ENCODE results near the gene FBN1.
A peak's percentile ranks its signal among the peaks of the same experiment; 100 is the strongest.

Gene FBN1

GRCh38 chr15:48650931-48651330 is 5.4 kb upstream of the FBN1 start:
- Histone ChIP-seq H3K9ac (ENCODE audit: low read length) (no peak overlapping the region), H3K27ac (ENCODE audit: low read depth, low read length) (no peak overlapping the region), H3K4me1 (ENCODE audit: control insufficient read depth, insufficient read depth, low read length) (0 out of 2 replicates have a peak, but pooled peaks cover 5% of the 10 kb centered on the region), H3K4me3 (ENCODE audit: low read depth, low read length) (no peak overlapping the region), H3K27me3 (ENCODE audit: control insufficient read depth, insufficient read depth, low read length) (peaks cover 14% of the 10 kb centered on the region), H3K9me3 (ENCODE audit: control insufficient read depth, insufficient read depth, low read depth, low read length) (no peaks in the 10 kb centered on the region), H3K36me3 (ENCODE audit: control insufficient read depth, insufficient read depth, low read length) (no peaks in the 10 kb centered on the region)

GRCh38 chr15:48647962-48648361 is 2.5 kb upstream of the FBN1 start:
- no peak overlapping the region for H3K4me3 ChIP-seq (ENCODE audit: low read depth, low read length)
- no peaks in the 10 kb centered on the region for H3K36me3 ChIP-seq (ENCODE audit: control insufficient read depth, insufficient read depth, low read length)
- no peaks in the 10 kb centered on the region for H3K9me3 ChIP-seq (ENCODE audit: control insufficient read depth, insufficient read depth, low read depth, low read length)
- H3K27ac ChIP-seq (ENCODE audit: low read depth, low read length) = no peak overlapping the region
- H3K27me3 ChIP-seq (ENCODE audit: control insufficient read depth, insufficient read depth, low read length) = peaks cover 43% of the 10 kb centered on the region
- H3K4me1 ChIP-seq (ENCODE audit: control insufficient read depth, insufficient read depth, low read length) = 0 out of 2 replicates have a peak, but pooled peaks cover 9% of the 10 kb centered on the region
- H3K9ac ChIP-seq (ENCODE audit: low read length) = no peak overlapping the region

GRCh38 chr15:48646331-48646730 is 822 bp upstream of the FBN1 start:
- Histone ChIP-seq H3K9me3 (ENCODE audit: control insufficient read depth, insufficient read depth, low read depth, low read length) (no peaks in the 10 kb centered on the region), H3K4me1 (ENCODE audit: control insufficient read depth, insufficient read depth, low read length) (0 out of 2 replicates have a peak, but pooled peaks cover 9% of the 10 kb centered on the region), H3K27me3 (ENCODE audit: control insufficient read depth, insufficient read depth, low read length) (peaks cover 48% of the 10 kb centered on the region), H3K9ac (ENCODE audit: low read length) (peak overlapping the region; percentile 85), H3K27ac (ENCODE audit: low read depth, low read length) (no peak overlapping the region), H3K36me3 (ENCODE audit: control insufficient read depth, insufficient read depth, low read length) (no peaks in the 10 kb centered on the region), H3K4me3 (ENCODE audit: low read depth, low read length) (peak overlapping the region; percentile 86)

- Histone ChIP-seq H3K9me3 (ENCODE audit: control insufficient read depth, insufficient read depth, low read depth, low read length) (no peaks in the 10 kb centered on the region), H3K27ac (ENCODE audit: low read depth, low read length) (no peak overlapping the region; the same call in 1 of the 2 replicates), H3K9ac (ENCODE audit: low read length) (peak overlapping the region; percentile 85), H3K4me1 (ENCODE audit: control insufficient read depth, insufficient read depth, low read length) (0 out of 2 replicates have a peak, but pooled peaks cover 9% of the 10 kb centered on the region), H3K4me3 (ENCODE audit: low read depth, low read length) (peak overlapping the region; percentile 86), H3K36me3 (ENCODE audit: control insufficient read depth, insufficient read depth, low read length) (no peaks in the 10 kb centered on the region), H3K27me3 (ENCODE audit: control insufficient read depth, insufficient read depth, low read length) (peaks cover 48% of the 10 kb centered on the region)
Observed at GRCh38 chr15:48644827-48645557, 517 bp downstream of the FBN1 start.

GRCh38 chr15:48644467-48644826 is 1.1 kb downstream of the FBN1 start:
- Histone ChIP-seq H3K9me3 (ENCODE audit: control insufficient read depth, insufficient read depth, low read depth, low read length) (no peaks in the 10 kb centered on the region), H3K4me3 (ENCODE audit: low read depth, low read length) (peak overlapping the region; percentile 86), H3K27me3 (ENCODE audit: control insufficient read depth, insufficient read depth, low read length) (peaks cover 48% of the 10 kb centered on the region), H3K4me1 (ENCODE audit: control insufficient read depth, insufficient read depth, low read length) (0 out of 2 replicates have a peak, but pooled peaks cover 9% of the 10 kb centered on the region), H3K9ac (ENCODE audit: low read length) (peak overlapping the region; percentile 85), H3K36me3 (ENCODE audit: control insufficient read depth, insufficient read depth, low read length) (no peaks in the 10 kb centered on the region), H3K27ac (ENCODE audit: low read depth, low read length) (no peak overlapping the region)

- no peak overlapping the region for H3K27ac ChIP-seq (ENCODE audit: low read depth, low read length)
- no peaks in the 10 kb centered on the region for H3K9me3 ChIP-seq (ENCODE audit: control insufficient read depth, insufficient read depth, low read depth, low read length)
- peaks cover 48% of the 10 kb centered on the region for H3K27me3 ChIP-seq (ENCODE audit: control insufficient read depth, insufficient read depth, low read length)
- H3K4me1 ChIP-seq (ENCODE audit: control insufficient read depth, insufficient read depth, low read length) = 0 out of 2 replicates have a peak, but pooled peaks cover 9% of the 10 kb centered on the region
- peak overlapping the region; percentile 85 for H3K9ac ChIP-seq (ENCODE audit: low read length)
- H3K36me3 ChIP-seq (ENCODE audit: control insufficient read depth, insufficient read depth, low read length) = no peaks in the 10 kb centered on the region
- peak overlapping the region; percentile 86 for H3K4me3 ChIP-seq (ENCODE audit: low read depth, low read length)
Observed at GRCh38 chr15:48643776-48644466, 1.6 kb downstream of the FBN1 start.

GRCh38 chr15:48643206-48643605 is 2.3 kb downstream of the FBN1 start:
- H3K9me3 ChIP-seq (ENCODE audit: control insufficient read depth, insufficient read depth, low read depth, low read length) = no peaks in the 10 kb centered on the region
- peaks cover 48% of the 10 kb centered on the region for H3K27me3 ChIP-seq (ENCODE audit: control insufficient read depth, insufficient read depth, low read length)
- no peak overlapping the region for H3K4me3 ChIP-seq (ENCODE audit: low read depth, low read length)
- no peaks in the 10 kb centered on the region for H3K36me3 ChIP-seq (ENCODE audit: control insufficient read depth, insufficient read depth, low read length)
- no peak overlapping the region for H3K9ac ChIP-seq (ENCODE audit: low read length)
- H3K27ac ChIP-seq (ENCODE audit: low read depth, low read length) = no peak overlapping the region
- H3K4me1 ChIP-seq (ENCODE audit: control insufficient read depth, insufficient read depth, low read length) = 0 out of 2 replicates have a peak, but pooled peaks cover 9% of the 10 kb centered on the region

GRCh38 chr15:48642795-48643194 is 2.7 kb downstream of the FBN1 start:
- Histone ChIP-seq H3K27ac (ENCODE audit: low read depth, low read length) (no peak overlapping the region), H3K9ac (ENCODE audit: low read length) (no peak overlapping the region), H3K4me3 (ENCODE audit: low read depth, low read length) (no peak overlapping the region), H3K27me3 (ENCODE audit: control insufficient read depth, insufficient read depth, low read length) (peaks cover 48% of the 10 kb centered on the region), H3K4me1 (ENCODE audit: control insufficient read depth, insufficient read depth, low read length) (0 out of 2 replicates have a peak, but pooled peaks cover 9% of the 10 kb centered on the region), H3K9me3 (ENCODE audit: control insufficient read depth, insufficient read depth, low read depth, low read length) (no peaks in the 10 kb centered on the region), H3K36me3 (ENCODE audit: control insufficient read depth, insufficient read depth, low read length) (no peaks in the 10 kb centered on the region)

GRCh38 chr15:48641416-48641815 is 4.1 kb downstream of the FBN1 start:
- H3K4me3 ChIP-seq (ENCODE audit: low read depth, low read length) = no peak overlapping the region
- H3K36me3 ChIP-seq (ENCODE audit: control insufficient read depth, insufficient read depth, low read length) = no peaks in the 10 kb centered on the region
- peaks cover 7% of the 10 kb centered on the region; the same call in 1 of the 2 replicates for H3K4me1 ChIP-seq (ENCODE audit: control insufficient read depth, insufficient read depth, low read length)
- H3K27me3 ChIP-seq (ENCODE audit: control insufficient read depth, insufficient read depth, low read length) = peaks cover 39% of the 10 kb centered on the region
- no peak overlapping the region for H3K27ac ChIP-seq (ENCODE audit: low read depth, low read length)
- H3K9me3 ChIP-seq (ENCODE audit: control insufficient read depth, insufficient read depth, low read depth, low read length) = no peaks in the 10 kb centered on the region
- H3K9ac ChIP-seq (ENCODE audit: low read length) = no peak overlapping the region

GRCh38 chr15:48638963-48639362 is 6.5 kb downstream of the FBN1 start:
- no peaks in the 10 kb centered on the region for H3K9me3 ChIP-seq (ENCODE audit: control insufficient read depth, insufficient read depth, low read depth, low read length)
- H3K9ac ChIP-seq (ENCODE audit: low read length) = no peak overlapping the region
- no peak overlapping the region for H3K27ac ChIP-seq (ENCODE audit: low read depth, low read length)
- peaks cover 1% of the 10 kb centered on the region; the same call in 1 of the 2 replicates for H3K4me1 ChIP-seq (ENCODE audit: control insufficient read depth, insufficient read depth, low read length)
- H3K36me3 ChIP-seq (ENCODE audit: control insufficient read depth, insufficient read depth, low read length) = no peaks in the 10 kb centered on the region
- H3K4me3 ChIP-seq (ENCODE audit: low read depth, low read length) = no peak overlapping the region
- H3K27me3 ChIP-seq (ENCODE audit: control insufficient read depth, insufficient read depth, low read length) = peaks cover 14% of the 10 kb centered on the region

GRCh38 chr15:48637639-48638038 is 7.9 kb downstream of the FBN1 start:
- Histone ChIP-seq H3K27ac (ENCODE audit: low read depth, low read length) (no peak overlapping the region), H3K36me3 (ENCODE audit: control insufficient read depth, insufficient read depth, low read length) (no peaks in the 10 kb centered on the region), H3K9me3 (ENCODE audit: control insufficient read depth, insufficient read depth, low read depth, low read length) (no peaks in the 10 kb centered on the region), H3K4me3 (ENCODE audit: low read depth, low read length) (no peak overlapping the region), H3K27me3 (ENCODE audit: control insufficient read depth, insufficient read depth, low read length) (peaks cover 1% of the 10 kb centered on the region), H3K4me1 (ENCODE audit: control insufficient read depth, insufficient read depth, low read length) (no peaks in the 10 kb centered on the region; the same call in 1 of the 2 replicates), H3K9ac (ENCODE audit: low read length) (no peak overlapping the region)
